Measurements from ENCODE around the gene PFKP. TPM values are rescaled to one million over a fixed set of nuclear protein-coding genes. Genes with fewer than 3 reads are reported as not detected.

The PFKP gene
- total and polyA plus RNA-seq, 2 experiments from 2014 or later: 24.6 to 48.9 TPM

- no peak overlapping the region for H3K4me2 ChIP-seq
- no peaks in the 10 kb centered on the region for H3K9me3 ChIP-seq (ENCODE audit: low read depth)
- no peaks in the 10 kb centered on the region for H3K36me3 ChIP-seq (replicated peaks; ENCODE audit: insufficient read depth, low read depth)
- no peak overlapping the region for H2AFZ ChIP-seq
- H3K4me1 ChIP-seq (ENCODE audit: insufficient read depth): peaks cover 8% of the 10 kb centered on the region
- H3K27me3 ChIP-seq: no peaks in the 10 kb centered on the region
- H3K4me3 ChIP-seq: no peak overlapping the region
- TF ChIP-seq EZH2phosphoT487 (IDR thresholded peaks at IDR 0.05; ENCODE audit: low read depth, severe bottlenecking, unreplicated experiment): no peak
- no peaks in the 10 kb centered on the region for H4K20me1 ChIP-seq (ENCODE audit: insufficient read depth, poor library complexity, severe bottlenecking)
- no peaks in the 10 kb centered on the region for H3K79me2 ChIP-seq
- DNase-seq (ENCODE audit: low spot score): no peak
- H3K9me2 ChIP-seq (replicated peaks; ENCODE audit: insufficient read depth): no peaks in the 10 kb centered on the region
- 80% methylated on average over 19 of the region's 20 CpGs for WGBS (ENCODE audit: low lambda C conversion rate, missing lambda C conversion rate)
- no peak overlapping the region for H3K27ac ChIP-seq
These were observed 18.6 kb downstream of the PFKP start for GRCh38 chr10:3085785-3086567.

DNA sequence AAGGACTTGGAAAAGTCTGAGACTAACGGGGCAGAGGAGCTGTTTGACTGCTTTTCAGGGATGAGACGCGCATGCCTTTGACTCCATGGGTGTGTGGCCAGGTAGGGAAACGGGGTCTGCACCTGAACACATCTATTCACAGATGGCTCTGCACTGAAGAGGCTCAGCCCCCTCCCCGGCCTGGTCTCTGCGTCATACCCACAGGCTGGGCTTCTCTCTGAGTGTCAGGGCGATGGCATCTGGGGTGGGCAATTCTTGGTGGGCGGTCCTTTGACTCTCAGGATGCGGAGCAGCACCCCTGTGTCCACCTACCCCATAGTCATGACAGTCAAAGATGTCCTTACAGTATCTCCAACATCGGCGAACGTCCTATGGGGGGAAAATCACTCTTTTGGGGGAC is 23.0 kb downstream of the PFKP start:
- TF ChIP-seq EZH2phosphoT487 (IDR thresholded peaks at IDR 0.05; ENCODE audit: low read depth, severe bottlenecking, unreplicated experiment): no peak
- peaks cover 19% of the 10 kb centered on the region for H3K4me1 ChIP-seq (ENCODE audit: insufficient read depth)
- H4K20me1 ChIP-seq (ENCODE audit: insufficient read depth, poor library complexity, severe bottlenecking): no peaks in the 10 kb centered on the region
- 88% methylated on average over 12 of the region's 12 CpGs for WGBS (ENCODE audit: low lambda C conversion rate, missing lambda C conversion rate)
- H2AFZ ChIP-seq: no peak overlapping the region
- no peak overlapping the region for H3K27ac ChIP-seq
- DNase-seq (ENCODE audit: low spot score): no peak
- H3K9me3 ChIP-seq (ENCODE audit: low read depth): no peaks in the 10 kb centered on the region
- no peak overlapping the region for H3K4me2 ChIP-seq
- no peaks in the 10 kb centered on the region for H3K27me3 ChIP-seq
- no peaks in the 10 kb centered on the region for H3K36me3 ChIP-seq (replicated peaks; ENCODE audit: insufficient read depth, low read depth)
- H3K4me3 ChIP-seq: no peak overlapping the region
- H3K79me2 ChIP-seq: no peaks in the 10 kb centered on the region
- no peaks in the 10 kb centered on the region for H3K9me2 ChIP-seq (replicated peaks; ENCODE audit: insufficient read depth)

DNA sequence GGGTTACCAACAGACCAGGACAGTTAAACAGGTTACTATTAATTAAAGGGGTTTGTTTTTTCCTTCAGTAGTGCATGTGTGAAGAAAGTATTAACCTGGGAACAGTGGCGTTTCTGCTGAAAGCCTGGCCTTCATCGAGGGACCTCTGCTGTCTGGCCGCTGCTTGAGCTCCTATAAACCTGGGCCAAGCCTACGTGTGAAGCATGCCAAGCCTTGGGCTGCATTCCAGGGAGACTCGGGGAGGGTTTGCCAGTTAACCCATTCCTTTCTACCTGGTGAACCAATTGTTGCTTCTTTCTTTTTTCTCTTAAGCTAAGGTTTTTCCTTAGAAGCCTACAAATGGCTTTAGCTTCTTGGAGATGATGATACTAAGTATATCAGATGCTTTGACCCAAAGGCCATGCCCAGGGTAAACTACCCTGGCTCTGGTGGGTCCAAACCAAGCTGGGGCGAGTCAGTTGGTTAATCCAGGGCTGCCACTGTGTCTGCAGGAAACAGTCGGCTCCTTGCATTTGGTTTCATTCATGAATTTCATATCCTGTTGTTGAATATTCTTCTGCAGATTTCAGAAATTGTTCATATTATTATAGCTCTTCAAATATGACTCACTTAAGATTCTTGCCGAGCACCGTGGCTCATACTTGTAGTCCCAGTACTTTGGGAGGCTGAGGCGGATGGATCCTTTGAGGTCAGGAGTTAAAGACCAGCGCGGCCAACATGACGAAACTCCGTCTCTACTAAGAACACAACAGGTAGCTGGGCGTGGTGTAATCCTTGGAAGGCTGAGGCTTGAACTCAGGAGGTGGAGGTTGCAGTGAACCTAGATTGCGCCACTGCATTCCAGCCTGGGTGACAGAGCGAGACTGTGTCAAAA is 23.8 kb downstream of the PFKP start:
- WGBS (ENCODE audit: low lambda C conversion rate, missing lambda C conversion rate): 50% methylated on average over 17 of the region's 17 CpGs
- Histone ChIP-seq H3K27ac (peak overlapping the region; percentile 8), H3K79me2 (no peaks in the 10 kb centered on the region), H3K36me3 (replicated peaks; ENCODE audit: insufficient read depth, low read depth) (no peaks in the 10 kb centered on the region), H3K27me3 (no peaks in the 10 kb centered on the region), H3K9me3 (ENCODE audit: low read depth) (no peaks in the 10 kb centered on the region), H3K4me2 (peak overlapping the region; percentile 35), H3K4me3 (no peak overlapping the region), H3K9me2 (replicated peaks; ENCODE audit: insufficient read depth) (no peaks in the 10 kb centered on the region), H4K20me1 (ENCODE audit: insufficient read depth, poor library complexity, severe bottlenecking) (no peaks in the 10 kb centered on the region), H2AFZ (no peak overlapping the region), H3K4me1 (ENCODE audit: insufficient read depth) (peaks cover 23% of the 10 kb centered on the region)
- peak; percentile 67 for DNase-seq (ENCODE audit: low spot score)
- TF ChIP-seq, protein P1, sequence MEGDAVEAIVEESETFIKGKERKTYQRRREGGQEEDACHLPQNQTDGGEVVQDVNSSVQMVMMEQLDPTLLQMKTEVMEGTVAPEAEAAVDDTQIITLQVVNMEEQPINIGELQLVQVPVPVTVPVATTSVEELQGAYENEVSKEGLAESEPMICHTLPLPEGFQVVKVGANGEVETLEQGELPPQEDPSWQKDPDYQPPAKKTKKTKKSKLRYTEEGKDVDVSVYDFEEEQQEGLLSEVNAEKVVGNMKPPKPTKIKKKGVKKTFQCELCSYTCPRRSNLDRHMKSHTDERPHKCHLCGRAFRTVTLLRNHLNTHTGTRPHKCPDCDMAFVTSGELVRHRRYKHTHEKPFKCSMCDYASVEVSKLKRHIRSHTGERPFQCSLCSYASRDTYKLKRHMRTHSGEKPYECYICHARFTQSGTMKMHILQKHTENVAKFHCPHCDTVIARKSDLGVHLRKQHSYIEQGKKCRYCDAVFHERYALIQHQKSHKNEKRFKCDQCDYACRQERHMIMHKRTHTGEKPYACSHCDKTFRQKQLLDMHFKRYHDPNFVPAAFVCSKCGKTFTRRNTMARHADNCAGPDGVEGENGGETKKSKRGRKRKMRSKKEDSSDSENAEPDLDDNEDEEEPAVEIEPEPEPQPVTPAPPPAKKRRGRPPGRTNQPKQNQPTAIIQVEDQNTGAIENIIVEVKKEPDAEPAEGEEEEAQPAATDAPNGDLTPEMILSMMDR (IDR thresholded peaks at IDR 0.05; ENCODE audit: poor library complexity): no peak
- no peak for TF ChIP-seq EZH2 (IDR thresholded peaks at IDR 0.05; ENCODE audit: borderline replicate concordance)
- no peak for TF ChIP-seq EZH2phosphoT487 (IDR thresholded peaks at IDR 0.05; ENCODE audit: low read depth, severe bottlenecking, unreplicated experiment)

DNA sequence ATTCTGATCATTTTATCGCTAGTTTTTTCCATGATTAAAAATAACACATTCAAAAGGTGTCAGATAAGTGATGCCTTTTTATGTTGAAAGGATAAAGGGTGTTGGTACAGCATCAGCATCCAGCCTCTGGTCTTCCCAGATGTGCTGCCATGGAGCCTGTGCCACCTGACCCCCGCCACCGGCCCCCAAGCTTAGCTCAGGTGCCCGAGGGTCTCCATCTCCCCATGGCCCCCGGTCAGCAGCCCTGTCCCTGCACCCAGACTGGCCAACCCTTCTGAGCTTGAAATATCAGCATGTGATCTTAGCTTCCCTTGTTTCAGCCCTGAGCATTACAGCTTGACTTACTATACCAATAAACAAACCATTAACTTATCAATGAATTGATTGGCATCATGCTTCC is 24.6 kb downstream of the PFKP start:
- no peaks in the 10 kb centered on the region for H3K79me2 ChIP-seq
- H3K36me3 ChIP-seq (replicated peaks; ENCODE audit: insufficient read depth, low read depth): no peaks in the 10 kb centered on the region
- TF ChIP-seq EZH2phosphoT487 (IDR thresholded peaks at IDR 0.05; ENCODE audit: low read depth, severe bottlenecking, unreplicated experiment) (no peak), EZH2 (IDR thresholded peaks at IDR 0.05; ENCODE audit: borderline replicate concordance) (no peak)
- no peaks in the 10 kb centered on the region for H3K9me3 ChIP-seq (ENCODE audit: low read depth)
- H4K20me1 ChIP-seq (ENCODE audit: insufficient read depth, poor library complexity, severe bottlenecking): no peaks in the 10 kb centered on the region
- no peak overlapping the region for H3K4me3 ChIP-seq
- no peaks in the 10 kb centered on the region for H3K27me3 ChIP-seq
- WGBS (ENCODE audit: low lambda C conversion rate, missing lambda C conversion rate): 88% methylated on average over 5 of the region's 5 CpGs
- DNase-seq (ENCODE audit: low spot score): no peak
- H2AFZ ChIP-seq: no peak overlapping the region
- H3K27ac ChIP-seq: peak overlapping the region; percentile 8
- H3K4me2 ChIP-seq: no peak overlapping the region
- no peaks in the 10 kb centered on the region for H3K9me2 ChIP-seq (replicated peaks; ENCODE audit: insufficient read depth)
- peaks cover 27% of the 10 kb centered on the region for H3K4me1 ChIP-seq (ENCODE audit: insufficient read depth)
